Heart left ventricle (tissue), 16 donors: ENCODE results near the gene FBXO41. TPM values are rescaled to one million over a fixed set of nuclear protein-coding genes. Genes with fewer than 3 reads are reported as not detected.
A peak's percentile ranks its signal among the peaks of the same experiment; 100 is the strongest.

Experiments
- ATAC-seq, 4 donors: fragments of 200-7000 bp; cut with Tn5 transposase; one replicate each; pipeline ENCODE4 v1.9.1; 2020 to 2022; ENCODE audit warnings: moderate library complexity in 4 of 4, mild to moderate bottlenecking in 3 of 4, moderate number of reproducible peaks in 1 of 4
- DNase-seq, 5 donors: peaks; one replicate each; pipeline ENCODE4 v3.0.0-alpha.2; 2020
- H3K27ac ChIP-seq, 12 donors: fragments of 200-600 bp; sonication (generic) in 4 of 12; one replicate each; pipeline versions ENCODE4 v1.5.0 to v1.8.0; 2016 to 2022; ENCODE audit warnings: mild to moderate bottlenecking in 2 of 12
- H3K27me3 ChIP-seq, 9 donors: fragments of 200-600 bp; sonication (generic) in 2 of 9; one replicate each; pipeline versions ENCODE4 v1.5.1 to v1.8.0; 2016 to 2022; ENCODE audit warnings: mild to moderate bottlenecking in 3 of 9
- H3K36me3 ChIP-seq, 9 donors: fragments of 200-600 bp; sonication (generic) in 2 of 9; one replicate each; pipeline versions ENCODE4 v1.5.0 to v1.8.0; 2018 to 2022; ENCODE audit warnings: mild to moderate bottlenecking in 2 of 9
- H3K4me1 ChIP-seq, 12 donors: fragments of 200-600 bp; sonication (generic) in 4 of 12; one replicate each; pipeline versions ENCODE4 v1.5.0 to v1.8.0; 2016 to 2022; ENCODE audit warnings: mild to moderate bottlenecking in 3 of 12
- H3K4me3 ChIP-seq, 12 donors: fragments of 200-600 bp; sonication (generic) in 4 of 12; one replicate each; pipeline versions ENCODE4 v1.5.0 to v1.8.0; 2017 to 2022; ENCODE audit warnings: mild to moderate bottlenecking in 9 of 12, moderate library complexity in 4 of 12
- H3K9me3 ChIP-seq, 12 donors: fragments of 200-600 bp; sonication (generic) in 4 of 12; one replicate each; pipeline versions ENCODE4 v1.5.0 to v1.8.0; 2016 to 2022; ENCODE audit warnings: mild to moderate bottlenecking in 1 of 12
- POLR2A ChIP-seq, 2 donors: fragments of 450-650 bp; IDR thresholded peaks; one replicate each; pipeline ENCODE4 v1.6.1; 2017; ENCODE audit warnings: antibody characterized with exemption in 2 of 2, mild to moderate bottlenecking in 2 of 2, moderate library complexity in 2 of 2
- WGBS, 4 donors: extraction: QIAGEN DNeasy Blood & Tissue Kit in 2 of 4; methylation state at CpG; one replicate each; pipeline versions ENCODE4 v1.1.5 to v1.1.7; 2013 to 2018; 5-methylcytosine and 5-hydroxymethylcytosine counted together
- intact Hi-C, 10 donors: fragments of 100-400 bp; cut with DNase I; formaldehyde crosslinking; loops; one replicate each; pipeline versions ENCODE4 v1.11.1 to v1.14.2; 2022
- polyA plus RNA-seq, 2 donors: library from polyadenylated mRNA; stranded (reverse); fragments of 200-250 nt; gene quantifications; one replicate each; pipeline ENCODE4 v1.2.3, GENCODE V29; 2013
- total RNA-seq, 9 donors: library from RNA; depleted of rRNA in 2 of 9; stranded (reverse); fragments of >200 nt in 2 of 9; fragmentation: NEBNext Ultra II Directional in 3 of 9; extraction: Animal tissue kit (Norgen Biotek cat#: 25700) in 3 of 9; gene quantifications; one replicate each; pipeline versions ENCODE4 v1.1.0 to v1.2.4, GENCODE V29; 2016 to 2023
- TF ChIP-seq, protein P1 (sequence below), 12 donors: fragments of 200-600 bp; sonication (generic) in 4 of 12; IDR thresholded peaks; one replicate each; pipeline versions ENCODE4 v1.5.0 to v1.8.0; 2018 to 2022; ENCODE audit warnings: antibody characterized with exemption in 12 of 12, mild to moderate bottlenecking in 5 of 12
- donor health status: ischemic (EF 13 %, LVEDD 7.1; RV severe dilation, severe dysfunction).
- donor health status: healthy with polysubstance abuse.
- donor health status: DM: no; HTN: yes; CAD: no.
- donor health status: DM: no; HTN: no; CAD: no.
- donor health status: ischemic (EF 25% LVEDD 6.9; RV normal size, moderate dysfunction).
- donor health status: ischemic (EF 25% LVEDD 5.7; RV mildly dilated, moderate dysfunction).
- donor health status: healthy.
- donor health status: DM: yes; HTN: yes; CAD: no.
- donor health status: ischemic (EF 35%, LVEDD 5.7; RV mildly dilated, moderate dysfunction).
- donor health status: nonischemic (EF 11% LVEDD 7.7; RV severe dilation, severe dysfunction).
- donor health status: DM: yes; HTN: yes; CAD: no.
- donor health status: PGD.
- donor health status: ischemic (EF 29% LVEDD 5.4; RV normal size, mild dysfunction).
- donor health status: nonischemic (EF 23%, LVEDD 6.1; RV moderate dilation, normal function).

FBXO41 gene
- total and polyA plus RNA-seq, 11 donors, result 0.21 to 3.6 (median 0.57) TPM

DNA sequence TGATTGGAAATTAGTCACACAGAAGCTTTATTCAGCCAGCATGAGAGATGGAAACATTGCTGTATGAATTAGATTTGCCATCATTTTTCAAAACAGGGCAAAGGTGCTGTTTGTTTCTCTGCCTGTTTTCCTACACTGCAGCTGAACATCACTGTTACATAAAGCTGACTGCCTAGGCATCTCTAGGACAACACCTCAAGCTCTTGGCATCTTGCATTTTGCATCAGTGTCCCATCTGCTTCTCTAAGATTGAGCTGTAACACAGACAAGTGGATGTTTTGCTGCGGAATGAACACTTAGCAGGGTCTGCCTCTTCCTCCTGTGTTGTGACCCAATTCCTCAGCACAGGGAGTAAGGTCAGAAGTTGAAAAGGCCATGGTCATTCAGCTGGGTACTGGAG lies 45.3 kb downstream of the FBXO41 start:
- no peak for TF ChIP-seq POLR2A (IDR thresholded peaks at IDR 0.05)
- TF ChIP-seq, protein P1, sequence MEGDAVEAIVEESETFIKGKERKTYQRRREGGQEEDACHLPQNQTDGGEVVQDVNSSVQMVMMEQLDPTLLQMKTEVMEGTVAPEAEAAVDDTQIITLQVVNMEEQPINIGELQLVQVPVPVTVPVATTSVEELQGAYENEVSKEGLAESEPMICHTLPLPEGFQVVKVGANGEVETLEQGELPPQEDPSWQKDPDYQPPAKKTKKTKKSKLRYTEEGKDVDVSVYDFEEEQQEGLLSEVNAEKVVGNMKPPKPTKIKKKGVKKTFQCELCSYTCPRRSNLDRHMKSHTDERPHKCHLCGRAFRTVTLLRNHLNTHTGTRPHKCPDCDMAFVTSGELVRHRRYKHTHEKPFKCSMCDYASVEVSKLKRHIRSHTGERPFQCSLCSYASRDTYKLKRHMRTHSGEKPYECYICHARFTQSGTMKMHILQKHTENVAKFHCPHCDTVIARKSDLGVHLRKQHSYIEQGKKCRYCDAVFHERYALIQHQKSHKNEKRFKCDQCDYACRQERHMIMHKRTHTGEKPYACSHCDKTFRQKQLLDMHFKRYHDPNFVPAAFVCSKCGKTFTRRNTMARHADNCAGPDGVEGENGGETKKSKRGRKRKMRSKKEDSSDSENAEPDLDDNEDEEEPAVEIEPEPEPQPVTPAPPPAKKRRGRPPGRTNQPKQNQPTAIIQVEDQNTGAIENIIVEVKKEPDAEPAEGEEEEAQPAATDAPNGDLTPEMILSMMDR (IDR thresholded peaks at IDR 0.05), result no peak
- intact Hi-C loops, result no loop called here
- H3K27me3 ChIP-seq, result no peaks in the 10 kb centered on the region
- no peak for DNase-seq
- peaks cover 0 to 56% (median 36%) of the 10 kb centered on the region in 12 donors for H3K4me1 ChIP-seq
- no peak overlapping the region for H3K4me3 ChIP-seq
- peaks cover 0 to 67% (median 51%) of the 10 kb centered on the region in 9 donors for H3K36me3 ChIP-seq
- ATAC-seq, result no peak
- no peak overlapping the region for H3K27ac ChIP-seq
- 82 to 91% (median 84%) methylated on average over 1 of the region's 1 CpG for WGBS, 4 donors
- H3K9me3 ChIP-seq, result no peaks in the 10 kb centered on the region

DNA sequence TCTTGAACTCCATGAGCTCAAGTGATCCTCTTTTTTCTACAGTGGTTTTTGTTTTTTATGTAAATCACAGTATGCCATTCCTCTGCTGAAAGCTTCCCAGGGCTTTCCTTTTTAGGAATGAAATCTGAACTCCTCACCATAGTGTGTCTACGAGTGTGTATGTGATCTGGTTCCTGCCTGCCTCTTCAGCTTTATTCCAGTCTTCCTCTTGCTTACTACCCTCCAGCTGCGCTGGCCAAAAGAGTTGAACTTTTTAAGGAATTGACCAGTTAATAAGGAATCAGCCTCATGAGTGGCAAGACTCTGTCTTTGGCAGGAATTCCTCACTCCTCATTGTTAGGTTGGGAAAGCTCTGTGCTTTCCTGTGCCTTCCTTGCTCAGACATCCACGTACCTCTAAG lies 46.1 kb downstream of the FBXO41 start:
- no peaks in the 10 kb centered on the region for H3K9me3 ChIP-seq
- no peak overlapping the region for H3K4me3 ChIP-seq
- ATAC-seq (no peak), DNase-seq (no peak)
- no peak overlapping the region for H3K27ac ChIP-seq
- peaks cover 0 to 54% (median 34%) of the 10 kb centered on the region in 12 donors for H3K4me1 ChIP-seq
- intact Hi-C loops, result no loop called here
- no peaks in the 10 kb centered on the region for H3K27me3 ChIP-seq
- TF ChIP-seq, protein P1 (IDR thresholded peaks at IDR 0.05), result no peak
- TF ChIP-seq POLR2A (IDR thresholded peaks at IDR 0.05), result no peak
- H3K36me3 ChIP-seq, result peaks cover 0 to 59% (median 43%) of the 10 kb centered on the region in 9 donors
- WGBS, 4 donors, result 59 to 71% (median 63%) methylated on average over 3 of the region's 3 CpGs

DNA sequence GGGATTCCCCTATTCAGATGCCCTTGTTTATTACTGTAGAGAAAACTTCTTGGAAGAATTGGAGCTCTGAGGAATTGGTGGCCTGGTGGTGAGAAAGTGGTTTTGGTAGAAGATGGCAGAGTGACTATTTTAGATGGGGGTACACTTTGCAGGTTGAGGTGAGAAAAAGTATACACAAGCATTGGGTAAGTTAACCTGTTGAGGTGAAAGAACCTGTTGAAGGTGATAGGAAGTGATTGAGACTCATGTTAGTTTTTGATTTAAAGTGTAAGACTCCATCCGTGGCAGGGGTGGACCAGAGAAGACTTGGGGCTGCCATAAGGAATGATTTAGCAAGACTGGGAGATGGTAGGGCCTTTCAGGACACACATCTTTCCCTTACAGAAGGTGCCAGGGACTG lies 47.1 kb downstream of the FBXO41 start:
- peaks cover 0 to 59% (median 37%) of the 10 kb centered on the region in 12 donors for H3K4me1 ChIP-seq
- 53 to 87% (median 61%) methylated on average over 1 of the region's 1 CpG for WGBS, 4 donors
- intact Hi-C loops, result no loop called here
- no peaks in the 10 kb centered on the region for H3K27me3 ChIP-seq
- no peak overlapping the region for H3K4me3 ChIP-seq
- peaks cover 0 to 49% (median 33%) of the 10 kb centered on the region in 9 donors for H3K36me3 ChIP-seq
- H3K27ac ChIP-seq, result no peak overlapping the region
- no peaks in the 10 kb centered on the region for H3K9me3 ChIP-seq
- ATAC-seq, result no peak
- DNase-seq, result no peak
- TF ChIP-seq POLR2A (IDR thresholded peaks at IDR 0.05), result no peak
- TF ChIP-seq, protein P1 (IDR thresholded peaks at IDR 0.05), result no peak

DNA sequence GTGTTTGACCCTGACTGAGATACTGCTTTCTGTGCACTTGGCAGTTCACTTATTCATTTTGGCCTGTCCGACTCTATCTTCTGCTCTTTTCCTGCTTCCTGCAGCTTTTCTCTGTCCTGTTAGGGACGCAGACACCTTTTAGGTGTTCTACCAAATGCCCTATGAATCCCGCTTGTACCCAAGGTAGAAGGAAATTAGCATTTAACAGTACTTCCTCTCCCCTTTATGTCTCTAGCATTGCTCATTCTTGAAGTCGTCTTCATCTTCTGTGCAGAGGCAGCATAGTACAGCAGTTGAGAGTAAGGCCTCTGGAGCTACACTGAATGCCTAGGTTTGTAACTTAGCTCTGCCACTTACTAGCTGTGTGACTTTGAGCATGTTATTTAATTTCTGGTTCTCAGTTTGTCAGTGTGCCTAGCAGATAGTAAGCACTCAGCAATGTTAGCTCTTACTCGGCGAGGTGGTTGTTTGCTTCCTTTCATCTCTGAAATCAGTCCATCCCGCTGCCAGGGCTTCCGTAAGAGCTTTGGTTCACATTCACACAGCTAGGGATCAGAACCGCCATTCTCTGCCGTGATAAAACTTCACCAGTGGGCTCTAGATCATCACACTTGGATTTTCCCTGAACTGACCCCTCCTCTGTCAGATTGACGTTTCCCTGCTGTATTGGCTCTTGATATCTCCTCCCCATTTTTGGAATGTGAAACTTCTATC lies 48.8 kb downstream of the FBXO41 start:
- Histone ChIP-seq H3K27ac (peak overlapping the region in 5 of 12 donors; percentile 93 to 98 (median 96)), H3K27me3 (no peaks in the 10 kb centered on the region), H3K4me1 (peaks cover 0 to 60% (median 37%) of the 10 kb centered on the region in 12 donors), H3K4me3 (peak overlapping the region in 11 of 12 donors; percentile 67 to 92 (median 78)), H3K9me3 (no peaks in the 10 kb centered on the region), H3K36me3 (peaks cover 0 to 32% (median 16%) of the 10 kb centered on the region in 9 donors)
- DNase-seq (no peak), ATAC-seq (no peak)
- WGBS, 4 donors, result 60 to 64% (median 61%) methylated on average over 11 of the region's 11 CpGs
- no peak for TF ChIP-seq POLR2A (IDR thresholded peaks at IDR 0.05)
- TF ChIP-seq, protein P1 (IDR thresholded peaks at IDR 0.05), result no peak
- intact Hi-C loops, result no loop called here
